GM20431 (cell line): ENCODE data around the gene BST2.

ENCODE experiments used
- in situ Hi-C: fragments of 300-500 bp; cut with MseI, MboI; formaldehyde crosslinking; loops from one replicate; pipeline ENCODE4 v1.15.0; 2020; ENCODE audit warnings: low sequenced_read_pairs; ENCODE audit not compliant: unreplicated experiment

The BST2 gene

GRCh38 chr19:17405250-17406045, at the start of gene BST2:
BST2 (minus strand) TSS chr19:17405630; CDS start chr19:17405575, 55 bp downstream.
- in situ Hi-C loops = no loop called here

GRCh38 chr19:17454576-17455071, 49.2 kb upstream of the BST2 start:
- in situ Hi-C loops = no loop called here

GRCh38 chr19:17451820-17452219, 46.4 kb upstream of the BST2 start:
- in situ Hi-C loops = no loop called here

DNA sequence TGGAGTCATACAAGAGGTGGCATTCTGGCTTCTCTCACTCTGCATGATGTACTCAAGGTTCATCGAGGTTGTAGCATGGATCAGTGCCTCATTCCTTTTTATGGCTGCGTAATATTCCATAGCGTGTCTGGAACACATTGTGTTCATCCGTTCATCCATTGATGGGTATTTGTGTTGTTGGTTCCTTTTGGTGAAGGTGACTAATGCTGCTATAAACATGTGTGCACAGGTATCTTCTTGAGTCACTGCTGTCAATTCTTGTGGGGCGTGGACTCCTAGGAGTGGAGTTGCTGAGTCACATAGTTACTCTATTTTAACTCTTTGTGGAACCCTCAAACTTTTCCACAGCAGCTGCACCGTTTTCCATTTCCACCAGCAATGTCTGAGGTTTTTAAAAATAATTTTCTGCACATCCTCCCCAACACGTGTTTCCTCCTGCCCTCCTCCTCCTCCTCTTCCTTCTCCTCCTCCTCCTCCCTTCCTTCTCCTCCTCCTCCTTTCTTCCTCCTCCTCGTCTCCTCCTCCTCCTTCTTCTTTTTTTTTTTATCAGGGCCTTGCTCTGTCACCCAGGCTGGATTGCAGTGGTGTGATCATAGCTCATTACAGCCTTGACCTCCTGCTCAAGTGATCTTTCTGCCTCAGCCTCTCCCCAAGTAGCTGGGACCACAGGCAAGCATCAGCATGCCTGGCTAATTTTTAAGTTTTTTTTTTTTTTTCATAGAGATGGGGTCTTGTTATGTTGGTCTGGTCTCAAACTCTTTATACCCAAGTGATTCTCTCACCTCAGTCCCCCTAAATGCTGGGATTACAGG, 45.0 kb upstream of the BST2 start:
- in situ Hi-C loops = no loop called here

GRCh38 chr19:17448131-17448967, 42.9 kb upstream of the BST2 start, which contains the start of gene TMEM221:
TMEM221 (minus strand) TSS chr19:17448668; CDS start chr19:17448462, 206 bp downstream.
- in situ Hi-C loops = no loop called here

DNA sequence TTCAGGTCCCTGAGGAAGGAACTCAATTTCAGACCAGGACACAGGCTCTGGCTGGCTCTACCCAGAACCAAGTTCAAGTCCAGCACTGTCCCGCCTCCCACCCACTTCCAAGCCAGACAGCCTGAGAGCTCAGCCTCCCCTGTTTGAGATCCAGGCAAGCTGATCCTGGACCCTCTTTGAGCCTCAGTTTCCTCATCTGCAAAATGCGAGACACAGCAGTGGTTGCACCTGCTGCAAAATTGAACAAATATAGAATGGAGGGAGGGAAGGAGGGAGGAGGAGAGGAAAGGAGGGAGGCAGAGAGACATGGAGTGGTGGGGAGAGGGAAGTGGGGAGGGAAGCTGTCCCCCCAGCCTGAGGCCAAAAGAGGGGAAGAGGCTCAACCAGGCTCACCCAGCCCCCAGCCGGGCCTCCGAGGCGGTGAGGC, 42.3 kb upstream of the BST2 start:
- in situ Hi-C loops = no loop called here

GRCh38 chr19:17445526-17446165, 40.2 kb upstream of the BST2 start:
- in situ Hi-C loops = no loop called here

DNA sequence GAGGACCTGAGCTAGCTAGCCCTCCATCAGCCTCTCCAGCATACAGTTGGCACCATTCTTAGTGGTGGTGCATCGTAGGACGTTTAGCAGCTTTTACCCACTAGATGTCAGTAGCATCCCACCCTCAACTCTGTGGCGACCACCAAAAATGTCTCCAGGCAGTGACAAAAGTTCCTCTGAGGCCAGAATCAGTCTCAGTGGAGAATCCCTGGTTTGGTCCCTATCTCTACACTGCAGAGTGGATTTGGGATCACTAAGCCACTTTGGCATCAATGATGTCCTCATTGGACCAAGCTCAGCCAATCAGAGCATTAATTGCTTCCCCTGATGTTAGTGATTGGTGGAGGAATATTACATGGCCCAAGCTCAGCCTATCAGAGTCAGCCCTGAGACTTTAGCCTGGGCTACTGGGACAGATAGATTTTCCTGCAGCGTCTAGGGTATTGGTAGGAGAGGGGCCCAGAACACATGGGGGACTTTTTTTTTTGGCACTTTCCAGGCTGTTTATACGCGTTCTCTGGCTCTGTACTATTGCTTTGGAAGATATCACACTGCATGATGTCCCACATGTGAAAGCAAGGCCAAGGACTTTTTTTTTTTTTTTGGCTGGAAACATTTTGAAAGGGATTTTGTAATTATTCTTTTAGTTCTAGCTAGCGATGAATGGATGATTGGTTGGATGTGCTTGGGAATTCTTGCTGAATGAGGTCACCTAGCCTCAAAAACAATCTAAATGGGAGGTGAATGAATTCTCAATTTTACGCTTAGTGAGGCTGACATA, 36.0 kb upstream of the BST2 start:
- in situ Hi-C loops = no loop called here

GRCh38 chr19:17436874-17437267, 31.4 kb upstream of the BST2 start:
- in situ Hi-C loops = no loop called here

GRCh38 chr19:17436094-17436873, 30.9 kb upstream of the BST2 start:
- in situ Hi-C loops = no loop called here

GRCh38 chr19:17435218-17435617, 29.8 kb upstream of the BST2 start:
- in situ Hi-C loops = no loop called here

GRCh38 chr19:17431417-17431816, 26.0 kb upstream of the BST2 start:
- in situ Hi-C loops = no loop called here

GRCh38 chr19:17429641-17430113, 24.2 kb upstream of the BST2 start:
- in situ Hi-C loops = no loop called here

DNA sequence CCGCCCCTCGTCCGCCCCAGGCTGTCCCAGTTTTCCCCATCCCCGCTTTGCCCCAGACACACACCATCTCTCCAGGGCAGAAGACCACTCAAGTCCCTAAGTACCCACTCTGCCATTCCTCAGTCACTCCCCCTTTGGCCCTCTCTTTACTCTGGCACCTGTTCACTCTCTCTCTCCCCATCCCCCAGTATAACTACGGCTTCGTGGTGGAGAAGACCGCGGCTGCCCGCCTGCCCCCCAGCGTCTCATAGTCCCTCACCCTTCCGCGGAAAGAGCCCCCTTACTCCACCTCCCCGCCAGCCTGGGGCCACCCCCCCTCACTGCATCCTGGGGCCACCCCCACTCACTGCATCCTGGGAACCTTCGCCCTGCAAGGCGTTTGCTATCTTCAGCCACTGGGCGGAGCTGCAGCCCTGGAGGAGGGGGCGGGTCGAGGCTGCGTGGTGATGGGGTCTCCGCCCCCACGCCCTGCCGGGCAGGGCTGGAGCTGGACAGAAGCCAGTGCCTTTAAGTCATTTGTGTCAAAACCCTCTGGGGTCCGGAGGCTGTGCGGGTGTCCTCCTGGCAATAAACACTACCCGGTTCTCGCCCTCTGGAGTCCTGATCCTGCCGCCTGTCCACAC, 19.4 kb upstream of the BST2 start:
- in situ Hi-C loops = no loop called here

- in situ Hi-C loops = no loop called here
These were observed 18.2 kb upstream of the BST2 start for GRCh38 chr19:17423429-17424208.

DNA sequence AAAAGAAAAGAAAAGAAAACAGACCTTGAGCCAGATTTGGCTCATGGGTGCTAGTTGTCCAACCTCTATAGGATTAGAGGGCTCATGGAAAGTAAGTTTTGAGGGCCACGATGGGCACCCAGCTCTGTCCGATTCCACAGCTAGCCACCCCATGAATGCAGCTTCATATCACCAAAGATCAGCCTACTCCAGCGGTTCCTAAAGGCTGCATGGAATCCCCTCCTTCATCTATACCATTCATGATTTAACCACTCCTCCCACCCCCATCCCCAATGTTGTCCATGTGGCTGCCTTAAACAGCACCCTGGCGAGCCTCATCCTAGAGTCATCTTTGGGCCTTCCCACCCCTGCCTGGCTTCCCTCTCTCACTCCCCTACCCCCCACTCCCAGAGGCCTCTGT, 16.5 kb upstream of the BST2 start:
- in situ Hi-C loops = no loop called here

- in situ Hi-C loops = no loop called here
These were observed 15.1 kb upstream of the BST2 start for GRCh38 chr19:17420475-17420924.
